Endothelial cell of umbilical vein (primary cell): ENCODE measurements around the gene NME4. TPM values are rescaled to one million over a fixed set of nuclear protein-coding genes. Genes with fewer than 3 reads are reported as not detected.

Experiments used
- BruUV-seq: library from RNA; stranded (reverse); fragments of 400-500 nt; replicated peaks from 2 replicates; lab custom pipeline; 2021; lab: Mats Ljungman, UMichigan
- CTCF ChIA-PET: fragments of 300-600, 350-600 bp; sonication (Branson Sonifier 250); formaldehyde crosslinking; loops from one replicate; lab custom pipeline; 2021; ENCODE audit warnings: antibody characterized with exemption, inconsistent platforms; lab: Charles Lee
- POLR2A ChIA-PET: fragments of 300-600, 350-600 bp; sonication (Branson Sonifier 250); formaldehyde crosslinking; loops from one replicate; lab custom pipeline; 2021; ENCODE audit warnings: antibody characterized with exemption, inconsistent platforms; lab: Charles Lee
- DNase-seq: peaks from one replicate; pipeline ENCODE4 v3.0.0-alpha.2; 2011; ENCODE audit warnings: low read depth, low spot score
- FAIRE-seq: peaks from 2 replicates; lab custom pipeline; 2011; peaks lifted over from hg19 to GRCh38; lab: Jason Lieb, UNC
- H2AFZ ChIP-seq: 2 replicates; pipeline ENCODE4 v1.6.0; 2012; ENCODE audit warnings: low read depth, low read length, control low read depth, inconsistent platforms
- H3K27ac ChIP-seq: 2 replicates; pipeline ENCODE4 v1.5.1; 2011; ENCODE audit warnings: low read depth, mild to moderate bottlenecking, control low read depth, low read length, moderate library complexity; ENCODE audit not compliant: insufficient read depth
- H3K27me3 ChIP-seq, 2 experiments: 2 replicates each; pipeline versions ENCODE4 v1.6.0 to v1.6.1; 2011; ENCODE audit warnings: low read length in 2 of 2, mixed read lengths in 1 of 2; ENCODE audit not compliant: control insufficient read depth in 2 of 2, insufficient read depth in 2 of 2
- H3K36me3 ChIP-seq, 2 experiments: 2 replicates in 1 of 2; 3 replicates in 1 of 2; pipeline ENCODE4 v1.5.1; 2011; ENCODE audit warnings: low read length in 2 of 2, mild to moderate bottlenecking in 1 of 2, moderate library complexity in 1 of 2; ENCODE audit not compliant: control insufficient read depth in 2 of 2, insufficient read depth in 2 of 2; ENCODE audit errors: extremely low read depth in 1 of 2
- H3K4me1 ChIP-seq: 3 replicates; pipeline ENCODE4 v1.5.1; 2011; ENCODE audit warnings: mild to moderate bottlenecking, low read length; ENCODE audit not compliant: control insufficient read depth, insufficient read depth; ENCODE audit errors: extremely low read depth
- H3K4me2 ChIP-seq: 2 replicates; pipeline ENCODE4 v1.6.1; 2011; ENCODE audit warnings: low read length, control low read depth, mixed read lengths; ENCODE audit not compliant: insufficient read depth
- H3K4me3 ChIP-seq, 3 experiments: fragments of 200-600 bp in 1 of 3; sonication (generic), shearing (Covaris generic) in 1 of 3; replicated peaks in 1 of 3; 2 replicates each; pipeline ENCODE4 v1.5.1; 2011 to 2016; ENCODE audit warnings: control low read depth in 3 of 3, low read length in 3 of 3, mild to moderate bottlenecking in 2 of 3, inconsistent platforms in 1 of 3, low read depth in 1 of 3, moderate library complexity in 1 of 3; ENCODE audit not compliant: insufficient read depth in 1 of 3
- H3K79me2 ChIP-seq: 2 replicates; pipeline ENCODE4 v1.6.0; 2012; ENCODE audit warnings: low read length, inconsistent platforms; ENCODE audit not compliant: control insufficient read depth, insufficient read depth
- H3K9ac ChIP-seq: replicated peaks from 2 replicates; pipeline ENCODE3; 2011; ENCODE audit warnings: low read length, control low read depth; ENCODE audit not compliant: insufficient read depth; ENCODE audit errors: extremely low read depth
- H3K9me1 ChIP-seq: replicated peaks from 3 replicates; pipeline ENCODE4 v1.6.0; 2011; ENCODE audit warnings: mild to moderate bottlenecking, low read length; ENCODE audit not compliant: control insufficient read depth, insufficient read depth; ENCODE audit errors: extremely low read depth
- H3K9me3 ChIP-seq: replicated peaks from 2 replicates; pipeline ENCODE4 v1.5.1; 2012; ENCODE audit warnings: low read length, inconsistent platforms; ENCODE audit not compliant: control insufficient read depth, insufficient read depth
- H4K20me1 ChIP-seq: replicated peaks from 2 replicates; pipeline ENCODE3; 2011; ENCODE audit warnings: mild to moderate bottlenecking, low read length; ENCODE audit not compliant: control insufficient read depth, insufficient read depth; ENCODE audit errors: extremely low read depth
- CTCF ChIP-seq, 2 donors: IDR thresholded peaks; 1 replicate in 1 of 2; 2 replicates in 1 of 2; pipeline ENCODE4 v1.5.1; 2011; ENCODE audit warnings: low read length in 2 of 2, mild to moderate bottlenecking in 2 of 2, moderate library complexity in 2 of 2, control low read depth in 1 of 2, inconsistent platforms in 1 of 2, low read depth in 1 of 2; ENCODE audit not compliant: insufficient read depth in 1 of 2; ENCODE audit errors: extremely low read depth in 1 of 2
- EZH2 ChIP-seq: IDR thresholded peaks from 2 replicates; pipeline ENCODE4 v1.6.1; 2012; ENCODE audit warnings: borderline replicate concordance, low read depth, mild to moderate bottlenecking, moderate library complexity, low read length, inconsistent platforms; ENCODE audit not compliant: severe bottlenecking
- FOS ChIP-seq: IDR thresholded peaks from 2 replicates; pipeline ENCODE4 v1.6.1; 2011; ENCODE audit warnings: mild to moderate bottlenecking, low read length, moderate library complexity, borderline replicate concordance; ENCODE audit not compliant: insufficient read depth
- GATA2 ChIP-seq: IDR thresholded peaks from 2 replicates; pipeline ENCODE4 v1.7.0; 2011; ENCODE audit warnings: low read depth, mild to moderate bottlenecking, moderate library complexity, mixed read lengths, low read length; ENCODE audit not compliant: insufficient read length, insufficient read depth
- JUN ChIP-seq: IDR thresholded peaks from 2 replicates; pipeline ENCODE4 v1.6.1; 2011; ENCODE audit warnings: borderline replicate concordance, low read depth; ENCODE audit not compliant: insufficient read length, insufficient read depth
- MYC ChIP-seq: IDR thresholded peaks from one replicate; pipeline ENCODE4 v1.6.1; 2011; ENCODE audit warnings: mild to moderate bottlenecking, low read depth, low read length
- POLR2A ChIP-seq: IDR thresholded peaks from 2 replicates; pipeline ENCODE4 v1.6.1; 2012; ENCODE audit warnings: low read depth, mild to moderate bottlenecking, control low read depth, low read length
- POLR2AphosphoS5 ChIP-seq: IDR thresholded peaks from 2 replicates; pipeline ENCODE4 v1.6.1; 2012; ENCODE audit warnings: low read depth, mild to moderate bottlenecking, control low read depth, low read length, moderate library complexity; ENCODE audit not compliant: insufficient read depth
- dilution Hi-C: fragments of 300-500 bp; cut with MboI; formaldehyde crosslinking; loops from one replicate; pipeline ENCODE4 v1.15.0; 2019; ENCODE audit warnings: low sequenced_read_pairs; ENCODE audit not compliant: extremely low pct_ligation_motif_present
- intact Hi-C: fragments of 100-400 bp; cut with micrococcal nuclease; formaldehyde crosslinking; loops from one replicate; pipeline ENCODE4 v1.10.0; 2022
- polyA plus RNA-seq, 4 experiments: library from polyadenylated mRNA; depleted of rRNA in 3 of 4; stranded (reverse) in 3 of 4; unstranded in 1 of 4; fragments of >200 nt; gene quantifications; 2 replicates each; pipeline versions ENCODE4 v1.2.1 to v1.2.3, GENCODE V29; 2011 to 2012; ENCODE audit warnings: missing spikeins in 1 of 4
- total RNA-seq: library from RNA; stranded (reverse); gene quantifications from 2 replicates; pipeline ENCODE4 v1.2.3, GENCODE V29; 2021
- TF ChIP-seq, protein P1 (sequence below): IDR thresholded peaks from 2 replicates; pipeline ENCODE4 v1.6.1; 2011; ENCODE audit not compliant: insufficient read depth, insufficient read length

The NME4 gene
- total and polyA plus RNA-seq, 2 donors (not counting 3 experiments of a cell fraction or from before 2014, with no cell fraction given) = 170 to 264 TPM

- no peak for DNase-seq
- Histone ChIP-seq H3K79me2 (peaks cover 51% of the 10 kb centered on the region), H4K20me1 (peaks cover 6% of the 10 kb centered on the region)
Measured at GRCh38 chr16:426906-427249, 29.9 kb downstream of the NME4 start.

DNA sequence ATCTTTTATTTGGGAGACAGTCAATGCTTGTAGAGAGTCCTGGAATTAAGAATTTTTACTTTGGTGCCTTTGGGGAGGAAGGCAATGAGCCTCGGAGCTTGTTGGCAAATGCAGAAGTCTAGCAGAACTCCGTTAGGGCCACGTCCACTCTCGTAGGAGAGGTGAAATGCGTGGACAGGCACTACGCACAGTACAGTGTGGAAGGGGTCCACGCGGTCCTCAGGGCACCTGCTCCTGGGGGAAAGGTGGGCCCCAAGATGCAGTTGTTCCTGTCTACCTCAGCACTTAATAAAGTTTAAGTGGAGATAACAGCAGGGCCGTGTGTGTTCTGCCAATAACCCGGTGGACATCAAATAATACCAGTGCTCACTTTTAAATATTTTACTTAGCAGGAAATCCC, 30.3 kb downstream of the NME4 start:
- intact Hi-C loops (loop anchor here (5.0 kb wide), 2 partner anchors 50 to 70 kb away; no protein-coding TSS in a partner anchor), dilution Hi-C loops (no loop called here)
- Histone ChIP-seq H4K20me1 (peaks cover 6% of the 10 kb centered on the region), H3K9me3 (no peaks in the 10 kb centered on the region), H3K36me3 (no peaks in the 10 kb centered on the region), H3K9me1 (no peaks in the 10 kb centered on the region), H3K27ac (peak overlapping the region; percentile 21), H3K27me3 (no peaks in the 10 kb centered on the region), H3K4me3 (peak overlapping the region; percentile 40 to 81 (median 77)), H2AFZ (no peak overlapping the region), H3K4me2 (peak overlapping the region; percentile 96), H3K4me1 (peaks cover 27% of the 10 kb centered on the region), H3K79me2 (peaks cover 51% of the 10 kb centered on the region), H3K9ac (peak overlapping the region; percentile 50)
- TSS peak; percentile 27 for BruUV-seq
- TF ChIP-seq POLR2A (no peak), FOS (no peak), CTCF (IDR thresholded peaks at IDR 0.05; ENCODE audit: extremely low read depth in 1 of 2, insufficient read depth in 1 of 2, low read depth in 1 of 2, low read length in 2 of 2) (no peak), GATA2 (no peak), EZH2 (no peak), POLR2AphosphoS5 (no peak), JUN (no peak), MYC (no peak)
- TF ChIP-seq, protein P1, sequence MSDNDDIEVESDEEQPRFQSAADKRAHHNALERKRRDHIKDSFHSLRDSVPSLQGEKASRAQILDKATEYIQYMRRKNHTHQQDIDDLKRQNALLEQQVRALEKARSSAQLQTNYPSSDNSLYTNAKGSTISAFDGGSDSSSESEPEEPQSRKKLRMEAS = no peak
- DNase-seq = peak; percentile 18
- POLR2A ChIA-PET = no interaction called here
- CTCF ChIA-PET = interaction anchor here (1.4 to 3.6 kb wide), 2 partner anchors 60 to 68 kb away, joined by 5 to 19 read pairs; no protein-coding TSS in a partner anchor
- no peak for FAIRE-seq

More at GRCh38 chr16:426906-427249, 29.9 kb downstream of the NME4 start:
- H3K27ac ChIP-seq = peak overlapping the region; percentile 21
- CTCF ChIA-PET = interaction anchor here (1.4 to 3.6 kb wide), 2 partner anchors 61 to 68 kb away, joined by 5 to 19 read pairs; no protein-coding TSS in a partner anchor
- H3K9me1 ChIP-seq = no peaks in the 10 kb centered on the region
- intact Hi-C loops (loop anchor here (5.0 kb wide), 2 partner anchors 50 to 70 kb away; no protein-coding TSS in a partner anchor), dilution Hi-C loops (no loop called here)
- no peak overlapping the region for H2AFZ ChIP-seq
- peaks cover 27% of the 10 kb centered on the region for H3K4me1 ChIP-seq
- H3K27me3 ChIP-seq = no peaks in the 10 kb centered on the region
- peak overlapping the region; percentile 96 for H3K4me2 ChIP-seq
- BruUV-seq = no TSS peak
- H3K9ac ChIP-seq = peak overlapping the region; percentile 50
- POLR2A ChIA-PET = no interaction called here
- no peak for TF ChIP-seq EZH2
- H3K36me3 ChIP-seq = no peaks in the 10 kb centered on the region
- H3K9me3 ChIP-seq = no peaks in the 10 kb centered on the region
- peak; percentile 65 for FAIRE-seq
- peak overlapping the region; percentile 40 to 81 (median 77) for H3K4me3 ChIP-seq
